Stomach (tissue), 4 donors: ENCODE data around the gene DRD1.

ENCODE experiments used
- CTCF ChIP-seq, 7 experiments: fragments of 450-650 bp in 4 of 7; fragments of 200-600 bp in 3 of 7; sonication (generic) in 3 of 7; IDR thresholded peaks; one replicate each; pipeline ENCODE4 v1.5.1; 2016 to 2019; ENCODE audit warnings: antibody characterized with exemption in 7 of 7, control low read depth in 2 of 7, mild to moderate bottlenecking in 1 of 7
- EP300 ChIP-seq: sonication (generic); formaldehyde crosslinking; IDR thresholded peaks from one replicate; pipeline ENCODE4 v1.6.1; 2017; ENCODE audit warnings: antibody characterized with exemption
- POLR2AphosphoS5 ChIP-seq, 3 donors: sonication (generic); formaldehyde crosslinking; IDR thresholded peaks; one replicate each; pipeline ENCODE4 v1.6.1; 2016; ENCODE audit warnings: antibody characterized with exemption in 3 of 3

DNA sequence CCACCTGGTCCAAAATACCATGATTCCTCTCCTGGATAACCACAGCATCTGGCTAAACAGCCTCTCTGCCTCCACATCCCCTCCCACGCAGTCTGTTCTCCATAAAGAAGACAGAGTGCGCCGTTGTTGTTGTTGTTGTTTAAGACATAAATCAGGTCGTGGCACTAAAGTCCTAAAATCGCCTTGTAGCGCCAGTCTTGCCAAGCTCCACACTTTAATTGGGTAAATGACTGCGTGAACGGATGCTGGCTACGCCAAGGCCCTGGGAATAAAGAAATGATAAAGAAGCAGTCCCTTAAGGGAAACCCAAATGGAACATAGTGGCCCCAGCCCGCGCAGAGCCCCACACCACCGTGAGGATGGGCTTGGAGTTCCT lies 34.0 kb upstream of the DRD1 start:
- TF ChIP-seq CTCF (IDR thresholded peaks at IDR 0.05) (no peak), EP300 (no peak), POLR2AphosphoS5 (IDR thresholded peaks at IDR 0.05) (no peak)
